ENCODE results near the gene PARD3B.

- TF ChIP-seq EZH2phosphoT487 (IDR thresholded peaks at IDR 0.05; ENCODE audit: low read length), result no peak
- no peak for TF ChIP-seq CTCF (IDR thresholded peaks at IDR 0.05; ENCODE audit: low read length)
These were observed 209.6 kb downstream of the PARD3B start for GRCh38 chr2:204754898-204755297.

Data from MM.1S (cell line).